ENCODE data around the gene APBB2.

- TF ChIP-seq SNAI2 (CRISPR knock-in tag; IDR thresholded peaks at IDR 0.05) (no peak), ESRRG (CRISPR knock-in tag; IDR thresholded peaks at IDR 0.05) (no peak), OSR1 (CRISPR knock-in tag; IDR thresholded peaks at IDR 0.05) (no peak), PPARA (CRISPR knock-in tag; IDR thresholded peaks at IDR 0.05; ENCODE audit: borderline replicate concordance) (no peak), ZNF8 (CRISPR knock-in tag; IDR thresholded peaks at IDR 0.05) (no peak), ZNF565 (CRISPR knock-in tag; conservative IDR thresholded peaks at IDR 0.05; ENCODE audit: low read depth) (no peak), ZC3H10 (CRISPR knock-in tag; IDR thresholded peaks at IDR 0.05) (no peak), ZFP30 (CRISPR knock-in tag; IDR thresholded peaks at IDR 0.05) (no peak), PATZ1 (CRISPR knock-in tag; IDR thresholded peaks at IDR 0.05; ENCODE audit: borderline replicate concordance) (no peak), ZFP3 (CRISPR knock-in tag; IDR thresholded peaks at IDR 0.05) (no peak)
Measured at GRCh38 chr4:40887764-40888131, 326.6 kb downstream of the APBB2 start.

All from SK-N-SH treated with all-trans-retinoic acid at 6 μM for 48 hours (cell line).